ENCODE data around the gene CFAP74. TPM values are rescaled to one million over a fixed set of nuclear protein-coding genes. Genes with fewer than 3 reads are reported as not detected.

Gene CFAP74, protein sequence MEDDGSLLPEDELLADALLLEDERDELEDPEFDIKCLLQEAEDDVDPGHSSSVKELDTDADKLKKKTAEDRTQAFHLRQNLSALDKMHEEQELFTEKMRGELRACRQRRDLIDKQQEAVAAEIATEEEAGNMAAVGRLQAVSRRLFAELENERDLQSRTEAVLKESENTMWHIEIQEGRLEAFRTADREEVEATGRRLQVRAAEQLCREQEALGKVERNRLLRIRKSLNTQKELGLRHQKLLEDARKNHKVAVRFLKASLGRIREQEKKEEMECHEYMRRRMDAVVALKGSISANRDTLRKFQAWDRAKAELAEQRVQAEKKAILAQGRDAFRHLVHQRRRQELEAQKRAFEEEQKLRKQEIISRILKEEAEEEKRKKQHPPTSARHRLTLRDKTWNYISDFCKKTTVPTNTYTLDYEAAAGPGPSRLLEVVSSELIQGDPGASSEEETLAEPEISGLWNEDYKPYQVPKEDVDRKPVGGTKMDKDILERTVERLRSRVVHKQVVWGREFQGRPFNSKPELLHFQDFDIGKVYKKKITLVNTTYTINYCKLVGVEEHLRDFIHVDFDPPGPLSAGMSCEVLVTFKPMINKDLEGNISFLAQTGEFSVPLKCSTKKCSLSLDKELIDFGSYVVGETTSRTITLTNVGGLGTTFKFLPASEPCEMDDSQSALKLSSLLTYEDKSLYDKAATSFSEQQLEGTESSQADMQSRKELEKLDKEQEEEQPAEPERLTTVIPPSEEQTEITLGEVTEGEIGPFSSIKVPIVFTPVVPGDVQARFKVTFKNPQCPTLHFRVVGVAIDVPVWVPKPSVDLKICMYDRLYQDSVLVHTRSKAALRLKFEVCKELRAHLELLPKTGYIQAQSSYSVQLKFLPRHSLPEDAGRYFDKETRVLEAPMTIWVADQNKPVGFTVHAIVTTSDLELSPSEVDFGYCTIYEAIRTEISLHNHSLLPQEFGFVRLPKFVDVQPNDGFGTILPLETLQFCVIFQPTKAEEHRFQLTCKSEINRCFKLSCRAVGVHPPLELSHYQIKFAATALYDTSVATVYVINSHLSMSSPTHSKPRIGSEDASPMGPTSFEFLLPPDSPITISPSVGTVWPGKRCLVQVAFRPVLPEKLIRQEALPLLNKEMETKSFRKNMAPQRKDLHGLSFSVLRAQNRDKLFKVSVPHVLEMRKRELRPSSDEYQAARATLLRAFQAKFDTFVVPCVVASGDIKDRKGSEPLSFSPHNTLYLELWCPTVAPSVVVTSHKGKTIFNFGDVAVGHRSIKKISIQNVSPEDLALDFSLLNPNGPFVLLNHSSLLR (N-terminal part only)
- 1 to 10 TPM in 1 of 4 donors, under 1 TPM in 1, not detected in 2; 0.06 to 2.2 TPM for polyA plus RNA-seq
- long read RNA-seq, donor 1, result 0 reads
- long read RNA-seq, donor 2, result 0 reads
- long read RNA-seq, donor 3, result 0 reads
- long read RNA-seq, donor 4, result 0 reads
- long read RNA-seq, donor 5, result 0 reads
- long read RNA-seq, donor 6, result 0 reads
- long read RNA-seq, donor 7, result 0 reads
- long read RNA-seq, donor 8, result 0 reads
- long read RNA-seq, donor 9, result 0 reads
- long read RNA-seq, donor 10, result 0 reads

DNA sequence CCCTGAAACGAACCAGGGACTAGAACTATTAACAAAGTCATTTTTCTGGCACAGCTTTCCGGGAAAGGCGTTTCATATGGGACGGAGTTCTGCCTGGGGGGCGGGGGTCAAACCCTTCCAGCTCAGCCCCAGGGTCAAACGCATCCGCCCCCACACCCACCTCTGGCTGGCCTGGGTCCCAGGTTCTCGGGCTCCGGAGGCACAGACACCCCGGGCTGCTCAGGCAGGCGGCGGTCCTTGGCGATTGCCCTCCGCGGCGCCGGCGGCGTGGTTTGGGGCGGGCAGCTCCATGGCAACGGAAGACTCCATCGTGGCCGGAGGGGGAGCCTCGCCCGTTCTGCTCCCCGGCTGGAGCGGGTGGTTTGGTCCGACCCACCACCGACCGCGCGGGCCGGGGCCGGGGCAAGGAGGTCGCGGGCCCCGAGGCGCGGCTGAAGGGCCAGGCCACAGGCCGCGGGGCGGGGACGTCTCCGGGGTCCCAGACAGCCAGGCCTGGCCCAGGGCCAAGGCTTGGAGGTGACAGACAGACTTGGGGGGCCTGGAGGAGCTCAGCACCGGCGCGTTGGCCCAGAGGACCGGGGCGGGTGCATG lies at the start of gene CFAP74:
TSS of gene CFAP74 (minus strand) at position 246 of the 591 bp plus-strand sequence. CDS start 12,830 bp downstream, outside the sequence.
- H3K27ac ChIP-seq (ENCODE audit: low read depth in 1 of 3, low read length in 2 of 3), result no peak within 1 kb of the TSS
- no peaks in the 10 kb centered on the region for H3K4me1 ChIP-seq (ENCODE audit: control insufficient read depth in 3 of 3, insufficient read depth in 2 of 3, low read depth in 1 of 3, low read length in 2 of 3)
- 3 to 5% (median 4%) methylated on average over 41 to 49 of the region's 49 CpGs for WGBS, 3 donors
- H3K4me3 ChIP-seq (ENCODE audit: low read depth in 1 of 3, low read length in 3 of 3), result no peak within 1 kb of the TSS
- no peaks in the 10 kb centered on the region for H3K36me3 ChIP-seq (ENCODE audit: control insufficient read depth in 3 of 3, insufficient read depth in 2 of 3, low read depth in 1 of 3, low read length in 3 of 3)
- H3K9me3 ChIP-seq (ENCODE audit: control insufficient read depth in 2 of 2, insufficient read depth in 1 of 2, low read depth in 1 of 2, low read length in 1 of 2), result peaks cover 0 to 3% of the 10 kb centered on the region in 2 donors
- H3K27me3 ChIP-seq (ENCODE audit: control insufficient read depth in 3 of 3, insufficient read depth in 3 of 3, low read length in 3 of 3), result peaks cover 0 to 37% (median 14%) of the 10 kb centered on the region in 3 donors
- DNase-seq (peak in 1 of 2 donors; percentile 58), FAIRE-seq (no peak)

DNA sequence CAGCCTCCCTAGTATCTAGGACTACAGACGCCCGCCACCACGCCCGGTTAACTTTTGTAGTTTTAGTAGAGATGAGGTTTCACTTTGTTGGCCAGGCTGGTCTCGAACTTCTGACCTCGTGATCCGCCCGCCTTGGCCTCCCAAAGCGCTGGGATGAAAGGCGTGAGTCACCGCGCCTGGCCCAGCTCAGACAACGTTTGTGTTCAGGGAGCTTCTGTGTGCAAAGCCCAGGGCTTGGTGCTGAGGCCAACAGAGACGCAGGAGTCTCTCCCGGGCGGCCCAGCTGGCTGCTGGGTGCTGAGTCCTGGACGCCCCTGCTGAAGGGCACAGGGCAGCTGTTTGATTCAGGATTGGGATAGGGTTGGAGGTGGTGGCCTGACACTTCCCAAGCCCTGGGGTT lies 49.6 kb upstream of the CFAP74 start:
- H3K4me3 ChIP-seq (ENCODE audit: low read depth in 1 of 3, low read length in 3 of 3), result no peak overlapping the region
- H3K36me3 ChIP-seq (ENCODE audit: control insufficient read depth in 3 of 3, insufficient read depth in 2 of 3, low read depth in 1 of 3, low read length in 3 of 3), result peaks cover 0 to 52% (median 5%) of the 10 kb centered on the region in 3 donors
- 49 to 73% (median 63%) methylated on average over 17 of the region's 17 CpGs for WGBS, 3 donors
- H3K9me3 ChIP-seq (ENCODE audit: control insufficient read depth in 2 of 2, insufficient read depth in 1 of 2, low read depth in 1 of 2, low read length in 1 of 2), result no peaks in the 10 kb centered on the region
- DNase-seq, result peak in 1 of 2 donors; percentile 29
- H3K27ac ChIP-seq (ENCODE audit: low read depth in 1 of 3, low read length in 2 of 3), result peak overlapping the region; percentile 5 to 83 (median 50)
- H3K27me3 ChIP-seq (ENCODE audit: control insufficient read depth in 3 of 3, insufficient read depth in 3 of 3, low read length in 3 of 3), result peaks cover 0 to 10% (median 0%) of the 10 kb centered on the region in 3 donors
- no peak for FAIRE-seq
- H3K4me1 ChIP-seq (ENCODE audit: control insufficient read depth in 3 of 3, insufficient read depth in 2 of 3, low read depth in 1 of 3, low read length in 2 of 3), result peaks cover 0 to 40% (median 3%) of the 10 kb centered on the region in 3 donors

GRCh38 chr1:2052756-2053155 lies 49.2 kb upstream of the CFAP74 start:
- DNase-seq (no peak), FAIRE-seq (no peak)
- peak overlapping the region in 2 of 3 donors; percentile 83 to 90 for H3K27ac ChIP-seq (ENCODE audit: low read depth in 1 of 3, low read length in 2 of 3)
- H3K4me1 ChIP-seq (ENCODE audit: control insufficient read depth in 3 of 3, insufficient read depth in 2 of 3, low read depth in 1 of 3, low read length in 2 of 3), result peaks cover 2 to 45% (median 4%) of the 10 kb centered on the region in 3 donors
- H3K27me3 ChIP-seq (ENCODE audit: control insufficient read depth in 3 of 3, insufficient read depth in 3 of 3, low read length in 3 of 3), result peaks cover 0 to 10% (median 0%) of the 10 kb centered on the region in 3 donors
- 83 to 87% (median 84%) methylated on average over 10 of the region's 10 CpGs for WGBS, 3 donors
- no peaks in the 10 kb centered on the region for H3K9me3 ChIP-seq (ENCODE audit: control insufficient read depth in 2 of 2, insufficient read depth in 1 of 2, low read depth in 1 of 2, low read length in 1 of 2)
- H3K36me3 ChIP-seq (ENCODE audit: control insufficient read depth in 3 of 3, insufficient read depth in 2 of 3, low read depth in 1 of 3, low read length in 3 of 3), result peaks cover 0 to 49% (median 5%) of the 10 kb centered on the region in 3 donors
- peak overlapping the region in 2 of 3 donors; percentile 91 to 93 for H3K4me3 ChIP-seq (ENCODE audit: low read depth in 1 of 3, low read length in 3 of 3)

- 45 to 71% (median 61%) methylated on average over 13 to 16 of the region's 16 CpGs for WGBS, 3 donors
- Histone ChIP-seq H3K9me3 (ENCODE audit: control insufficient read depth in 2 of 2, insufficient read depth in 1 of 2, low read depth in 1 of 2, low read length in 1 of 2) (no peaks in the 10 kb centered on the region), H3K4me3 (ENCODE audit: low read depth in 1 of 3, low read length in 3 of 3) (peak overlapping the region in 2 of 3 donors; percentile 91 to 93), H3K27ac (ENCODE audit: low read depth in 1 of 3, low read length in 2 of 3) (peak overlapping the region in 2 of 3 donors; percentile 83 to 90), H3K27me3 (ENCODE audit: control insufficient read depth in 3 of 3, insufficient read depth in 3 of 3, low read length in 3 of 3) (peaks cover 0 to 10% (median 1%) of the 10 kb centered on the region in 3 donors), H3K36me3 (ENCODE audit: control insufficient read depth in 3 of 3, insufficient read depth in 2 of 3, low read depth in 1 of 3, low read length in 3 of 3) (peaks cover 0 to 43% (median 5%) of the 10 kb centered on the region in 3 donors), H3K4me1 (ENCODE audit: control insufficient read depth in 3 of 3, insufficient read depth in 2 of 3, low read depth in 1 of 3, low read length in 2 of 3) (peaks cover 4 to 51% (median 6%) of the 10 kb centered on the region in 3 donors)
- peak; percentile 14 to 42 for DNase-seq
- FAIRE-seq, result no peak
Measured at GRCh38 chr1:2052054-2052679, 48.6 kb upstream of the CFAP74 start.

- no peak for FAIRE-seq
- WGBS, 3 donors, result 4 to 12% (median 8%) methylated on average over 60 to 84 of the region's 84 CpGs
Measured at GRCh38 chr1:2050793-2051682, 47.5 kb upstream of the CFAP74 start.

GRCh38 chr1:2050461-2050792 lies 46.8 kb upstream of the CFAP74 start:
- 0 to 2% (median 2%) methylated on average over 9 to 51 of the region's 51 CpGs for WGBS, 3 donors
- H3K4me1 ChIP-seq (ENCODE audit: control insufficient read depth in 3 of 3, insufficient read depth in 2 of 3, low read depth in 1 of 3, low read length in 2 of 3), result peaks cover 4 to 68% (median 6%) of the 10 kb centered on the region in 3 donors
- H3K9me3 ChIP-seq (ENCODE audit: control insufficient read depth in 2 of 2, insufficient read depth in 1 of 2, low read depth in 1 of 2, low read length in 1 of 2), result no peaks in the 10 kb centered on the region
- peaks cover 0 to 27% (median 4%) of the 10 kb centered on the region in 3 donors for H3K36me3 ChIP-seq (ENCODE audit: control insufficient read depth in 3 of 3, insufficient read depth in 2 of 3, low read depth in 1 of 3, low read length in 3 of 3)
- H3K27ac ChIP-seq (ENCODE audit: low read depth in 1 of 3, low read length in 2 of 3), result peak overlapping the region; percentile 59 to 90 (median 83)
- peak overlapping the region; percentile 82 to 93 (median 91) for H3K4me3 ChIP-seq (ENCODE audit: low read depth in 1 of 3, low read length in 3 of 3)
- H3K27me3 ChIP-seq (ENCODE audit: control insufficient read depth in 3 of 3, insufficient read depth in 3 of 3, low read length in 3 of 3), result peaks cover 0 to 10% (median 2%) of the 10 kb centered on the region in 3 donors
- DNase-seq (no peak), FAIRE-seq (no peak)

More at GRCh38 chr1:2050793-2051682, 47.5 kb upstream of the CFAP74 start:
- peak; percentile 30 to 44 for DNase-seq
- Histone ChIP-seq H3K9me3 (ENCODE audit: control insufficient read depth in 2 of 2, insufficient read depth in 1 of 2, low read depth in 1 of 2, low read length in 1 of 2) (no peaks in the 10 kb centered on the region), H3K36me3 (ENCODE audit: control insufficient read depth in 3 of 3, insufficient read depth in 2 of 3, low read depth in 1 of 3, low read length in 3 of 3) (peaks cover 0 to 34% (median 5%) of the 10 kb centered on the region in 3 donors), H3K27ac (ENCODE audit: low read depth in 1 of 3, low read length in 2 of 3) (peak overlapping the region; percentile 59 to 90 (median 83)), H3K4me3 (ENCODE audit: low read depth in 1 of 3, low read length in 3 of 3) (peak overlapping the region; percentile 82 to 93 (median 91)), H3K4me1 (ENCODE audit: control insufficient read depth in 3 of 3, insufficient read depth in 2 of 3, low read depth in 1 of 3, low read length in 2 of 3) (peaks cover 4 to 62% (median 6%) of the 10 kb centered on the region in 3 donors), H3K27me3 (ENCODE audit: control insufficient read depth in 3 of 3, insufficient read depth in 3 of 3, low read length in 3 of 3) (peaks cover 0 to 10% (median 2%) of the 10 kb centered on the region in 3 donors)

Data from small intestine (tissue), 16 donors.